DLD1 (cell line): ENCODE data around the gene GPAT3.
"Not testable (repeated sequence)": the region's sequence is repeated elsewhere in the genome, so short reads cannot be mapped to it uniquely, and the experiment has no call there.

Experiments
- in situ Hi-C: cut with HindIII; loops from 2 replicates; pipeline ENCODE4 v1.10.0; 2017; ENCODE audit warnings: low sequenced_read_pairs

GPAT3 gene

DNA sequence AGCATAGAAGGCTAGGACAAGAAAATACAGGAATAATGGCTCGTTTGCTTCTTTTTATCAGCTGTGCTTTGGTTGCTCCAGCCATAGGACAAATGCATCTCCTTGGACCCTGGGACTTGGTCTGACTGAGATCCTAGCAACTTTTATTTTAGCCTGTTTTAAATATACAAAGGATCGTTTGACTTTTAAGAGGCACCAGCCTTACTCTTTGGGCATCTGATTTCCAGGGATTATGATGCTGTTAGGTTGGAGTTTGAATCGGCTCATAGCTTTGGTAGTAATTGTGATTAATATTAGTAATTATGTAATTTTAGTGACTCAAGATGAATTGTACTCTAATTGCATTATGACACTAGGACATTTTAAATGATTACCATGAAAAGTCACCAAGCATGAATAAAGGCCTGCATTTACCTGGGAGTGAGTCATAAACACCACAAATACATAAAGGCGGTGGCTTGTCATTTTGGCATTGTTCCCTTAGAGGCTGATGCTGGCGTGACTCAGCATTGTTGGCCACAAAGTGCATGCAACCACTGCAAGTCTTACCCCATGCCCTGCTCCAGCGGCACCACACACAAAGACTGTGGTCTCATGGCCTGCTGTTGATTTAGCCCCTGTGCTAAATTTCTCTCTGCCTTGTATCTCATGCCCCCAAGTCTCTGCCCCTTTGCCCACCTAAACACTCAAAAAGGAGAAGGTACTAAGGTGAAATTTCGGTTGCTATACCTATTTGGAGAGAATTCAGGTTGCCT, 12.4 kb downstream of the GPAT3 start:
- in situ Hi-C loops, result no loop called here

- in situ Hi-C loops, result no loop called here
Observed at GRCh38 chr4:83552083-83552482, 16.2 kb downstream of the GPAT3 start.

- in situ Hi-C loops, result no loop called here
Observed at GRCh38 chr4:83552924-83553323, 17.0 kb downstream of the GPAT3 start.

- in situ Hi-C loops, result no loop called here
Observed at GRCh38 chr4:83556006-83556707, 20.2 kb downstream of the GPAT3 start.

DNA sequence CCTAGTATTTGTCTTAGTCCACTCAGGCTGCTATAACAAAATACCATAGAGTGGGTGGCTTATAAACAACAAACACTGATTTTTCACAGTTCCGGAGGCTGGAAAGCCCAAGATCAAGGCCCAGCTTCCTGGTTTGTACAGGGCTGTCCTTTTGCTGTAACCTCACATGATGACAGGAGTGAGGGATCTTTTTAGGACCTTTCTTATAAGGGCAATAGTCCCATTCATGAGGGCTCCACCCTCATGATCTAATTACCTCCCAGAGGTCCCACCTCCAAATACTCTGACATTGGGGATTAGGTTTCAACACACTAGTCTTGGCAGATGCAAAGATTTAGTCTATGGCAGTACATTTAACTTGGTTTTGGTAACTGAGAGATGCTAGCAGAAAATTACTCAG, 20.9 kb downstream of the GPAT3 start:
- in situ Hi-C loops, result no loop called here

GRCh38 chr4:83558059-83558653, 22.2 kb downstream of the GPAT3 start:
- in situ Hi-C loops, result no loop called here

GRCh38 chr4:83558680-83559079, 22.8 kb downstream of the GPAT3 start:
- in situ Hi-C loops, result no loop called here

DNA sequence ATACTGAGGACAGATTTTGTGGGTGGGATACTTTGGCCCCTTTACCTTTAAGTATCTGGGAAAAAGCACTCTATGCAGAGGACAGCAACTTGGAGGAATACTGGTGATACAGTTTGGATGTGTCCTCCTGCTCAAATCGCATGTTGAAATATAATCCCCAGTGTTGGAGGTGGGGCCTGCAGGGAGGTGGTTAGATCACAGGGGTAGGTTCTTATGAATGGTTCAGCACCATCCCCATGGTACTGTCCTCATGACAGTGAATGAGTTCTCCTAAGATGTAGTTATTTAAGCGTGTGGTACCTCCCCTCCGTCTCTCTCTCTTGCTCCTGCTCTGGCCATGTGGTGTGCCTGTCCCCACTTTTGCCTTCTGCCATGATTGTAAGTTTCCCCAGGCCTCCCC, 24.6 kb downstream of the GPAT3 start:
- in situ Hi-C loops, result no loop called here

- in situ Hi-C loops, result no loop called here
Observed at GRCh38 chr4:83561381-83561780, 25.5 kb downstream of the GPAT3 start.

DNA sequence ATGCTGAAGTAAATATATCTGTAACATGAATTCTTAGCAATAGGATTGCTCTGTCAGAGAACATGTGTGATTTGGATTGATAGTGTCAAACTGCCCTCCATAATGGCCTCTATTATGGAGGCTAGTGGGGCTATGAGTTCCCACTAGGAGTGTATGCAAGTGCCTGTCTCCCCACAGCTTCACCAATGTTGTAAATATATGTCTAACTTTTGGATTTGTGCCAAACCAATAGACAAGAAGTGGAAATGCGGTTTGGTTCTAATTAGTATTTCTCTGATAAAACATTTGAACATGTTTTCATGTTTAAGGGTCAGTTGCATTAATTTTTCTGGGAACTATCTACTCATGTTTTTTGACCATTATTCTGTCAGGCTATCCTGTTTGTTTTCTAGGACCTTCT, 28.1 kb downstream of the GPAT3 start:
- in situ Hi-C loops, result no loop called here

DNA sequence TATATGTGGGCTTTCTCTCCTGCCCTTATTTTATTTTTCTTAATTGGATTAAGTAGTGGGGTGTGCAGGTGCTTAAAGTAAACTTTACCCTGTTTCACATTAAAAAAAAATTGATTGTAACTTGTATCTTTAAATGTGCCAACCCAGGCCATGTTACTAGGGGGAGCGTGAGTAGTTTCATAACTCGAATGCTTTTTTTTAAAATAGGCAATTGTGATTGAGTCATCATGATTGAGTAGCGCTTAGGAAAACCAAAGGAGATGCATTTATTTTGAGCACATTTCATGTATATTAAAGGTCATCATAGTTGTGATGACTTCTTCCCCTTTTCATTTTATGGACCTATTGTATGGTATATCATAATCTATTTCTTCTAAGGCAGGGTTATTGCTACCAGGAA, 32.2 kb downstream of the GPAT3 start:
- in situ Hi-C loops, result no loop called here

DNA sequence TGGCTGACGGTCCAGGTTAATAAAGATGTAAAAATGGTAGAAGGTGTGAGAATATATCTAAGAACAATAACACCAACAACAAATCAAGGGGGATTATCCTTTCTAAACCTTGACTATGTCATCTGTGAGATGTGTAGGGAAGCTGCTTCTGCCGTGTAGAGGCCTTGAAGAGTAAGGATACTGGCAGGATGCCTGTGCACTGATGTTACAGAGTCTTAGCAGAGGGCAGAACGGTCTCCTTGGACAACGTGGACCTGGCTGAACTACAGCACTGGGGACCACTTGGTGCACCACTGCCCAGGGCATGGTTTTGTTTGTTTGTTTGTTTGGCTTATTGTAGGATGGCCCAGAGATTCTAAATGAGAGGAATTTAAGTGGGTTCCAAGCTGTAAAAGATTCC, 33.5 kb downstream of the GPAT3 start:
- in situ Hi-C loops, result no loop called here

GRCh38 chr4:83569987-83570386, 34.1 kb downstream of the GPAT3 start:
- in situ Hi-C loops, result no loop called here

DNA sequence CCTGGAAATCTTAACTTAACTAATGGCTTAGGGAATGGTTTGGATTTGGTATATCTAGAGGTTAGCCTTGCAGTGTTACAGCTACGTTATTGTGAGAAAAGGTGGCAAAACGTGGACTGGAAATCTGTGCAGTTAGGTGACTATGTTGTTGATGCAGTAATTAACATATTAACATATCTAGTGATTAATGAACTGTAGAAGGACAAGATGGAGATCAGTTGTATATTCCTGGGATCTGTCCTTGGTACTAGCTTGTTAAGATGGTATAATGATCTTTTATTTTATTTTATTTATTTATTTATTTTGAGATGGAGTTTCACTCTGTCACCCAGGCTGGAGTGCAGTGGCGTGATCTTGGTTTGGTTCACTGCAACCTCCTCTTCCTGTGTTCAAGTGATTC, 36.9 kb downstream of the GPAT3 start:
- in situ Hi-C loops, result no loop called here

GRCh38 chr4:83574247-83574646, 38.3 kb downstream of the GPAT3 start:
- in situ Hi-C loops, result no loop called here

DNA sequence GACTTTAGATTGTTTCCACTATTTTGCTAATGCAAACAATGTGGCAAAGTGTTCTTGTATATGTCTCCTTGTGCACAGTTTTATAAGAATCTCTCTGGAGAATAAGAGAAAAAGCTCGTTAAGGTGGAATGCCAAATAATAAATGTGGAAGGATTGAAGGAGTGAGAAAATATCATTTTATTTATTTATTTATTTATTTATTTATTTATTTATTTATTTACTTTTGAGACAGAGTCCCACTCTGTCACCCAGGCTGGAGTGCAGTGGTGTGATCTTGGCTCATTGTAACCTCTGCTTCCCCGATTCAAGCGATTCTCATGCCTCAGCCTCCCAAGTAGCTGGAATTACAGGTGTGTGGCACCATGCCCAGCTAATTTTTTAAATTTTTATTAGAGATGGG, 40.3 kb downstream of the GPAT3 start:
- in situ Hi-C loops, result not testable (repeated sequence)

- in situ Hi-C loops, result no loop called here
Observed at GRCh38 chr4:83581411-83582288, 45.7 kb downstream of the GPAT3 start.

DNA sequence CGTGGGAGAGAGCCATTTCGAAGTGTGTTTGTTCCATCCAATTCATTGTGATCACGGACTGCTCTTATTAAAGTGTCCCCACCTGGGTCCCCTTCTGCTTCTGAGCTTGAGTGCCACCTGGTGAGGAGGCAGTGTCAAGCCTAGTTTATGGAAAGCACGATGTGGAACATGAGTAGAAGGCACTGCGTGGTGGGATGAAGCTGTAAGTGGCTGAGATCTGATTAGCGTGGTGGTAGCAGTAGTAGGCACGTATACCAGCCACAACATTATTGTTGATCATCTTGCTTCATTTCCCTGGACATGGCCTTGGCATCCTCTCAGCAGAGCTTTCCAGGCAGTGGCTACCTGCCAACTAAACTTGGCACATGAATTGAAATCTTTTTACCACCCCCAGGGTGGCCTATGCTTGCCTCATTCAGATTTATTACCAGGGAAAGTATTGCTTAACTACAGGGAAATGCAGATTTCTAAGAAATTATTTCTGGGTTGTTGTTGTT, 46.4 kb downstream of the GPAT3 start:
- in situ Hi-C loops, result no loop called here

- in situ Hi-C loops, result no loop called here
Observed at GRCh38 chr4:83585982-83586508, 50.1 kb downstream of the GPAT3 start.

DNA sequence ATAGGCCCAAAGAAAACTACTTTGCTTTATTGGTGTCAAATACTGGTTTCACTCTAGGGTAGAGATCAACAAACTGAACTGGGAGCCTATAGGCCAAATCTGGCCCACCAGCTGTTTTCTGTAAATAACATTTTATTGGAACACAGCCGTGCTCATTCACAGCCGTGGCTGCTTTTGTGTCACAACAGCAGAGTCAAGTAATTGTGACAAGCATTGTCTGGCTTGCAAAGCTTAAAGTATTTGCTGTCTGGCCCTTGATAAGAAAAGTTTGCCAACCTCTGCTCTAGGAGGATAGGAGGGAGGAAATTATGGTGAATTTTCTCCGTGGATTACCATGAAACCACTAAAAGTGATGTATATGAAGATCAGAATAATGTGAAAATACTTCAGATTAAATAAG, 53.4 kb downstream of the GPAT3 start:
- in situ Hi-C loops, result no loop called here

DNA sequence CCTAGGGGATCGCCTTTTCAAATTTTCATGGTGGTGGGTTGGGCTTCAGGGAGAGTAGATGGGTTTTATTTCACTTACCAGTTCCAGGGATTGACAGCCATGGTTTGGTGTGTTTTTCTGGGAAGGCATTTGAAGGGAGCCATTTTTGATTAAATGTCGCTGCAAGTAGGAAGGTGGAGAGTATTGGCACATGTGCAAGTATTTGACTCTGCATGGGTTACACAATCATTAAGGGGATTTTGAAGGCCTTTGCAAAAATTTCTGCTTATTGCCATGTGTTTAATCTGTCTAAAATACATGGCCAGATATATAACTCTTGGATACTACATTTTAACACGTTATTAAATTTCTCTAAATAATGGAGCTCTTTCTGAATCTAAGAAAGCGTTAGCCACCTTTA, 55.1 kb downstream of the GPAT3 start:
- in situ Hi-C loops, result no loop called here
